Astrocyte (in vitro differentiated cells and primary cell): ENCODE data around the gene CAT.

ENCODE experiments used
- CTCF ChIP-seq: IDR thresholded peaks from 2 replicates; pipeline ENCODE4 v1.5.1; 2011; ENCODE audit warnings: low read depth, mild to moderate bottlenecking, inconsistent platforms, low read length, moderate library complexity; ENCODE audit not compliant: insufficient read depth
- EZH2 ChIP-seq: IDR thresholded peaks from 2 replicates; pipeline ENCODE4 v1.6.1; 2012; ENCODE audit warnings: mild to moderate bottlenecking, low read length, inconsistent platforms; ENCODE audit not compliant: insufficient read depth

- TF ChIP-seq EZH2 (no peak), CTCF (no peak)
These were observed 8.3 kb downstream of the CAT start for GRCh38 chr11:34447044-34447443.
